Progenitor cell of endocrine pancreas (in vitro differentiated cells): ENCODE results near the gene RPL27. TPM values are rescaled to one million over a fixed set of nuclear protein-coding genes. Genes with fewer than 3 reads are reported as not detected.
A peak's percentile ranks its signal among the peaks of the same experiment; 100 is the strongest.

Experiments used
- DNase-seq: peaks from one replicate; pipeline ENCODE4 v3.0.0; 2021; ENCODE audit warnings: low spot score; ENCODE audit not compliant: unreplicated experiment
- H3K27ac Mint-ChIP-seq: 2 replicates; pipeline ENCODE4 v1.8.0; 2021; ENCODE audit warnings: mild to moderate bottlenecking, moderate library complexity, mixed read lengths
- H3K27me3 Mint-ChIP-seq: 2 replicates; pipeline ENCODE4 v1.8.0; 2021; ENCODE audit warnings: mixed read lengths
- H3K36me3 Mint-ChIP-seq: 2 replicates; pipeline ENCODE4 v1.8.0; 2022; ENCODE audit warnings: mixed read lengths; ENCODE audit not compliant: insufficient read depth
- H3K4me1 Mint-ChIP-seq: 2 replicates; pipeline ENCODE4 v1.8.0; 2021; ENCODE audit warnings: low read depth, mixed read lengths
- H3K4me3 Mint-ChIP-seq: 2 replicates; pipeline ENCODE4 v1.8.0; 2021; ENCODE audit warnings: low read depth, mild to moderate bottlenecking, moderate library complexity, mixed read lengths
- H3K9me3 Mint-ChIP-seq: 2 replicates; pipeline ENCODE4 v1.8.0; 2021; ENCODE audit warnings: low read depth, mixed read lengths
- total RNA-seq: library from RNA; stranded (reverse); gene quantifications from 2 replicates; pipeline ENCODE4 v1.2.1, GENCODE V29; 2021
- TF ChIP-seq, protein P1 (sequence below): fragments of 200-600 bp; sonication (generic); IDR thresholded peaks from one replicate; pipeline ENCODE4 v1.5.0; 2021; ENCODE audit warnings: antibody characterized with exemption, mild to moderate bottlenecking; ENCODE audit not compliant: unreplicated experiment

RPL27 gene
- total RNA-seq, 1 donor from 2014 or later: 862 TPM

DNA sequence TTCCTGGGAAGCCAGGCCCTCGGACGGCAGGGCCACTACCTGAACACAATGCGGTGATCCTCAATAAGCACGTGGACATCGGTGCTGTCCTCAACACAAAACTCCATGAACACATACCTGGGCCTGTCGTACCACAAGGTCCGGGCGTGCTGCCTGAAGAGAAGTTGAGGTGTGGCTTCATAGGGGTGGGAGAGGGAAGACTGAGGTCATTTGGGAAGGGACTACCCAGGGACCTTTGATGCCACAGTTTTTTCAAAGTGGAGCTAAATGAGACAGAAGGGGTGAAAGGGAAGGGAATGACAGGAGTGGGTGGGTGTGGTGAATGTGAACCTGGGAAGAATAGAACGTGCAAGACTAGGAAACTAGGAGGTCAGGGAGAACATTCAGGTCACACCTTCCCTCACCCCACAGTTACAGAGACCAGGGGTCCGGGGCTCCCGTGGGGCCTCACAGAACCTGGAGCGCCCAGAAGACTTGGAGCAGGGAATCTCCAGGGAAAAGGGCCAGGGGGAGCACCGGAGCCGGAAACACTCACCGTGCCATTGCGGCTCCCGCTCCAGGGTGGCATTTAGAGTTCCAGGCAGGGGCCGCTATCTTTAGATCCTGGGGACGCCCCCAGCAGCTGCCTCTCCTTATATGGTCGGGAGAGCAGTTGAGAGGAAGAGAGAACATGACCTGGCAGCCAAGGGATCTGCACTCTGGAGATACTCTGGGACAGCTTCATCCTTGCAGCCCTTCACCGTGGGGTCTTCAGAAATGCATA, 18.5 kb upstream of the RPL27 start, which contains the start of gene PTGES3L:
Gene PTGES3L (minus strand): TSS at position 570 of the 763 bp plus-strand sequence. CDS start 27 bp downstream, at position 543.
- TF ChIP-seq, protein P1, sequence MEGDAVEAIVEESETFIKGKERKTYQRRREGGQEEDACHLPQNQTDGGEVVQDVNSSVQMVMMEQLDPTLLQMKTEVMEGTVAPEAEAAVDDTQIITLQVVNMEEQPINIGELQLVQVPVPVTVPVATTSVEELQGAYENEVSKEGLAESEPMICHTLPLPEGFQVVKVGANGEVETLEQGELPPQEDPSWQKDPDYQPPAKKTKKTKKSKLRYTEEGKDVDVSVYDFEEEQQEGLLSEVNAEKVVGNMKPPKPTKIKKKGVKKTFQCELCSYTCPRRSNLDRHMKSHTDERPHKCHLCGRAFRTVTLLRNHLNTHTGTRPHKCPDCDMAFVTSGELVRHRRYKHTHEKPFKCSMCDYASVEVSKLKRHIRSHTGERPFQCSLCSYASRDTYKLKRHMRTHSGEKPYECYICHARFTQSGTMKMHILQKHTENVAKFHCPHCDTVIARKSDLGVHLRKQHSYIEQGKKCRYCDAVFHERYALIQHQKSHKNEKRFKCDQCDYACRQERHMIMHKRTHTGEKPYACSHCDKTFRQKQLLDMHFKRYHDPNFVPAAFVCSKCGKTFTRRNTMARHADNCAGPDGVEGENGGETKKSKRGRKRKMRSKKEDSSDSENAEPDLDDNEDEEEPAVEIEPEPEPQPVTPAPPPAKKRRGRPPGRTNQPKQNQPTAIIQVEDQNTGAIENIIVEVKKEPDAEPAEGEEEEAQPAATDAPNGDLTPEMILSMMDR: no peak
- Mint-ChIP-seq H3K9me3 (no peaks in the 10 kb centered on the region), H3K36me3 (no peaks in the 10 kb centered on the region), H3K27ac (peak within 1 kb of the TSS; percentile 99), H3K4me1 (peaks cover 22% of the 10 kb centered on the region), H3K27me3 (no peaks in the 10 kb centered on the region), H3K4me3 (peak within 1 kb of the TSS; percentile 98)
- DNase-seq: peak; percentile 21

DNA sequence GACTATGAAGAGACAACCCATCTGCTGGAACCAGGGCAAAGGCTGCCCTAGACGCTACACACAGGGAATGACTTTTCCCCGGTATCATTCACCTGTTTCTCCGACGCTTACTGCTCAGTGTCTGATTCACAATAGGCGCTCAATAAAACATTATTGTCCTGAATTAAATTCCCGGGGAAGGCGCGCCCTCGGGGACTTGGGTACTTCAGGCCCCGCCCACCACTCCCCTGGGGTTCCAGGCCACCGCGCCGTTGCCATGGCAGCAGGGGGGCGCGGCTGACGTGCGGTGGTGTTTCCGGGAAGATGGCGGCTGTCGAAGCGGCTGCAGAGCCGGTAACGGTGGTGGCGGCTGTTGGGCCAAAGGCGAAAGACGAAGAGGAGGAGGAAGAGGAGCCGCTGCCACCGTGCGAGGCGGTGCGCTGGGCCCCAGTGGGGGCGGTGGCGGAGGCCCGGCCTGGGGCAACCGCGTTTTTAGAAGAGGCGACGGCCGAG, 17.9 kb upstream of the RPL27 start, which contains the start of gene RUNDC1:
Gene RUNDC1 (plus strand): TSS at position 292 of the 492 bp plus-strand sequence. CDS start 12 bp downstream, at position 304.
- TF ChIP-seq, protein P1: no peak
- H3K4me1 Mint-ChIP-seq: peaks cover 22% of the 10 kb centered on the region
- DNase-seq: peak; percentile 85
- H3K9me3 Mint-ChIP-seq: no peaks in the 10 kb centered on the region
- peak within 1 kb of the TSS; percentile 99 for H3K27ac Mint-ChIP-seq
- H3K27me3 Mint-ChIP-seq: no peaks in the 10 kb centered on the region
- H3K36me3 Mint-ChIP-seq: no peaks in the 10 kb centered on the region
- peak within 1 kb of the TSS; percentile 98 for H3K4me3 Mint-ChIP-seq

DNA sequence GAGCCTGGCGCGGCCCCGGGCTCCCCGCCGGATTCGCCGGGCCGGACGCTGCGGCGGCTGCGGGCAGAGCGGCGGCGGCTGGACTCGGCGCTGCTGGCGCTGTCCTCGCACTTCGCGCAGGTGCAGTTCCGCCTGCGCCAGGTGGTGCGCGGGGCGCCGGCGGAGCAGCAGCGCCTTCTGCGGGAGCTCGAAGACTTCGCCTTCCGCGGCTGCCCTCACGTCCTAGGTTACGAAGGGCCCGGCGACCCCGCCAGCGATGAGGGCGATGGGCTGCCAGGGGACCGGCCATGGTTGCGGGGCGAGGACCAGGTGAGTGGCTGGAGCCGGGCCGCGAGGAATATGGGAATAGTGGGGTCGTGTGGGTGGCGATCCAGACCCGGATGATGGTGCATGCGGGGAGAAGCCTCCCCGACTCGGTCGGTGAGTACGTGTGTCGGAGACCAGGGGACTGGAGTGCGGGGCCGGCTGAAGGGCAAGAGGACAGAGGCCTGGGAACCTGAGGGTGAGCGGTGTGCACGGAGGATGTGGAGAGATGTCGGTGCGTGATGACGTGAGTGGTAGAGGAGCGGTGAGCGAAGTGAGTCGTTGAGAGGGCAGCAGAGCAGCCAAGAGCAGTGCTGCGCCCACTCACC, 17.3 kb upstream of the RPL27 start:
- TF ChIP-seq, protein P1: peak; percentile 41

DNA sequence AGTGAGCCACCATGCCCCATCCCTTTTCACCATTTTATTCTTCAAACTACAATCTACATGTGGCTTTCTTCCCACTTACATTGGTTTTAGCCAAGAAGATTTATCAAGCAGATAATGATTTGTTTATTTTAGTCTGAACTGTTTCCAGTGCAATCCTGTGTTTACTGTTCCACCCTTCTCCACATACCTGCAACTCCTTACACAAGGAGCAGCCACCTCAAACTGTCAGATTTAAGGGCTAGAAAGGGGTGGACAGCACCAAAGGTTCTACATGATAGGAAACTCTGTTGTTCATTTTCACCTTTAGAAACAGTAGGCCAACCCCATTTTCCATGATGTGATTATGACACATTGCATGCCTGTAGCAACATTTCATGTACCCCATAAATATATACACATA, 16.0 kb upstream of the RPL27 start:
- Mint-ChIP-seq H3K36me3 (peaks cover 2% of the 10 kb centered on the region), H3K4me3 (peak overlapping the region; percentile 98), H3K9me3 (no peaks in the 10 kb centered on the region), H3K27me3 (no peaks in the 10 kb centered on the region), H3K4me1 (peaks cover 22% of the 10 kb centered on the region), H3K27ac (peak overlapping the region; percentile 69)
- no peak for DNase-seq
- TF ChIP-seq, protein P1: no peak

More for the DNA sequence above, 17.3 kb upstream of the RPL27 start:
- Mint-ChIP-seq H3K36me3 (peaks cover 1% of the 10 kb centered on the region), H3K4me3 (peak overlapping the region; percentile 98), H3K27ac (peak overlapping the region; percentile 99), H3K27me3 (no peaks in the 10 kb centered on the region), H3K4me1 (peaks cover 22% of the 10 kb centered on the region), H3K9me3 (no peaks in the 10 kb centered on the region)
- DNase-seq: peak; percentile 44

DNA sequence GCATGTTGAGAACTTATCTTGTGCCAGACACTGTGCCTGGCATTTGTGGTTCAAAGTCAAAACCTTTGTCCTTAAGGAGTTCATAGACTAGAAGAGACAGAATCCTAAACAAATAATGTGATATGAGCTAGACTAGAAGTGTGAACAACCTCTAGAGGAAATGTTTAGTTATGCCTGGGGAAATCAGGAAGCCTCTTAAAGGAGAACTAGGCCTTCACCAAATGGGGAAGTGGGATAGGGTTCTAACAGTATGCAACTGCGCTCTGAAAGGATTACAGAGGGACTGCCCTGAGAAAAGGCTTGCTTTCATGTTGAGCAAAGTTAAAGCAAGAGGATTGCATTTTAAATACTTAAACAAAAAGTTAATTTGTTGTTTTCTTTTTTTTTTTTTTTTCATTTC, 13.0 kb upstream of the RPL27 start:
- Mint-ChIP-seq H3K9me3 (no peaks in the 10 kb centered on the region), H3K4me1 (peaks cover 15% of the 10 kb centered on the region), H3K27me3 (no peaks in the 10 kb centered on the region), H3K27ac (no peak overlapping the region), H3K4me3 (no peak overlapping the region), H3K36me3 (peaks cover 13% of the 10 kb centered on the region)
- DNase-seq: no peak
- TF ChIP-seq, protein P1: no peak
